NCI-H128 (cell line): ENCODE results near the gene THSD7B.

Experiments used
- DNase-seq: peaks from one replicate; lab custom pipeline; 2025; ENCODE audit not compliant: unreplicated experiment; lab: John Stamatoyannopoulos, UW

THSD7B gene

GRCh38 chr2:137123226-137123625, 357.9 kb downstream of the THSD7B start:
- no peak for DNase-seq

DNA sequence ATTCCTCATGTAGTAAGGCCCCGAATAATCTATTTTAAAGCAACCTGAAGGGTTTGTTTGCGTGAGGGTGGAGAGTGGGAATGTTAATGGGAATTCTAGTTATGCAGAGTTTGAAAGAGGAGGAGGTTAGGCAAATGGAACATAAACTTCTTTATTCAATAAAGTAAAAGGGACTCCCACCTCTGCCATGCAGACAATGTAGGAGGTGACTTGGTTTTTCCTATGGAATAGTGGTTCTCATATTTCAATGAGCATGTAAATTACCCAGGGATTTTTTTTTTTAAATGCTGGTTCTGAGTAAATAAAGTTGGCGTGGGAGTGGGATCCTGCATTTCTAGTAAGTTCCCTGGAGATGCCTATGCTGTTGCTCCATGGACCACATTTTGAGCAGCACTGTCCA, 367.9 kb downstream of the THSD7B start:
- no peak for DNase-seq

GRCh38 chr2:137138263-137138662, 372.9 kb downstream of the THSD7B start:
- no peak for DNase-seq

DNA sequence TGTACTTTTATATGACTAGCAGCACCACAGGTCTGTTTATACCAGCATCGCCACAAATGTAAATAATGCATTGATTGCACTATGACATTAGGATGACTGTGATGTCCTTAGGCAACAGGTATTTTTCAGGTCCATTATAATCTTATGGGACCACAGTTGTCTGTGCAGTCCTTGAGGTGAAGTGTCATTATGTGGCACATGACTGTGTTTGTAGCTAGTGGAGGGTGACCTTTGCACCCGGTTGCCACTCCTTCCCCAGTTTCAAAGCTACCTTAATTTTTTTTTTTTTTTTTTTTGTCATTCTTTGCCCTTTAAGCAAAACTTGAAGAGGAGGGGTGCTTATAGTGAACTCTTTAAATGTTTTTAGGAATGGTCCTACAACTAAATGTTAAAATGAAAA, 386.4 kb downstream of the THSD7B start:
- no peak for DNase-seq

DNA sequence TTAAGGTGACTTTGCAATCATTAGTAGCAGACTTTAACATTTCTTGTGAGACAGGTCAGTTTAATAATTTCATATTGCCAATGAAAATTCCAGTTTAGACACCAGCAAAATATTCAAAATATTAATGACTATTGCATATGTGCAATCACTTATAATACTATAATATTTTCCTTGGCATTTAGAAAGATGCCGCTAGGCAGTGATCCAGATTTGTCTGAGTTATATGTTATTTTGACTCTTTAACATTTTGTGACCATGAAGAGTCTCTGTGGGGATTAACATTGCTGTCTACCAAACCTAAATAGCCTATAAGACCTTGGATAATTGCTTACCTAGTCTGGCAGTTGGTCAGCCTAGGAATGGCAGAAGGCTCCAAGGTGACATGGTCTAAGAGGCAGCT, 389.6 kb downstream of the THSD7B start:
- no peak for DNase-seq

GRCh38 chr2:137155356-137156104, 390.2 kb downstream of the THSD7B start:
- DNase-seq = no peak

DNA sequence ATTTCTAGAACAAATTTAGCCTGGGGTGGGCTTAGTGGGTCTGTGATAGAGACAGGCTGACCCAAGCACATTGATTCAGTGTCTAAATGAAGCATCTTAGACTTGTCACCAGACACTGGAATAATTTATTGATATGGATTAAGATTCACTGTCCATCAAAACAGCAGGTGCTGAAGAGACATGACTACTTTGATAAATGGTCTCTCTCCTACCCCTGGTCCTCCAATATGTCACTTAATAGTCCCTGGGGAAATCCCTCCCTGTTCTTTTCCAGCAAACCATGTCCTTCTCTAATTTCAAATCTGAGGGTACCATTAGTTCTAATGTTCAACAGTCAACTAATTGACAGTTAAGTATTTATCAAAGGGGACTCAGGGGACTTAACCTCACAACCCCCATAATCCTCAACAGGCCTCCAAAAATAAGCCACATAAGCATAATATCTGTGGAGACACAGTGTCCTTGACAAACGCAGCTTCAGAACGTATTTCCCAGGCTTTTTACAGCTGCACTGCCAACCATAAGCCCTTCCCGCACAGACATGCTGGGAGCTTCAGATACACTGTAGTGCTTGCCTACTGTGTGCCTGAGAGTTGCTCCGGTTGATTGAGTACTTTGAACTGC, 391.0 kb downstream of the THSD7B start:
- peak; percentile 73 for DNase-seq

- no peak for DNase-seq
These were observed 392.5 kb downstream of the THSD7B start for GRCh38 chr2:137157851-137158250.

GRCh38 chr2:137161250-137161649, 395.9 kb downstream of the THSD7B start:
- DNase-seq = no peak

GRCh38 chr2:137165968-137166367, 400.6 kb downstream of the THSD7B start:
- DNase-seq = no peak

DNA sequence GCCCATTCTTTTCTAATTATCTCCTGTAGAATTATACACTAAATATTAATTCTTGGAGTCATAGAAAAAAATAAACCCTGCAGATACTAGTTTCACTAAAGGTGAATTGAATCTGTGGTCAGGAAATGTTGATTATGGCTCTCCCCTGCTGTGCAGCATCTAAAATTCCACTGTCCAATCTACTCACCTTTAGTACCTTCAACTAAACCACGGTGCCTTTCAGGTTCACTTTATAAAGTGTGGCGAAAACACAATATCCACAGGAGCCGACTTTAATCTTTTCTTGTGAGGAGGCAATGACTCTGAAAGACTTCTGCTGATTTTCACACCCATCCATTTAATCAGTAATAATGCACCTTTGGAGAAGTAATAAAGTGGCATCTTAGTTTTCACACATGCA, 402.3 kb downstream of the THSD7B start:
- no peak for DNase-seq

DNA sequence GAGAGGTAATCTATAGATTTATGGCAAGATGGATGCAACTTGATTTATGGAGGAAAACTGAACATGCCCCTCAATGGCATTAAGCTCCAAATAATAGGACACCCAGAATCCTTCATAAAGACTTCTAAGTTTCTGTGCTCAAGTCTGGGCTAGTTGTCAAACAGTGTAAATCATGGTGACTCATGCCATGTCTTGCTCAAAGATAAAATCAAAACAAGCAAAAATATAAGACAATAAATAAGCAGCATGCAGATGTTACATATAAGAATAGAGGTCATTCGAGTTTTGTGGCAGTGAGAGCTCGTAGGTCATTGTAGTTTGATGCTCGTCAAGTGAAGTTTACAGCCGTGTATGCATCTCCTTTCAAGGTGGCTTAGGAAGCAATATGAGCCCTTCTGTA, 403.2 kb downstream of the THSD7B start:
- DNase-seq = no peak

GRCh38 chr2:137172162-137172561, 406.8 kb downstream of the THSD7B start:
- DNase-seq = no peak

DNA sequence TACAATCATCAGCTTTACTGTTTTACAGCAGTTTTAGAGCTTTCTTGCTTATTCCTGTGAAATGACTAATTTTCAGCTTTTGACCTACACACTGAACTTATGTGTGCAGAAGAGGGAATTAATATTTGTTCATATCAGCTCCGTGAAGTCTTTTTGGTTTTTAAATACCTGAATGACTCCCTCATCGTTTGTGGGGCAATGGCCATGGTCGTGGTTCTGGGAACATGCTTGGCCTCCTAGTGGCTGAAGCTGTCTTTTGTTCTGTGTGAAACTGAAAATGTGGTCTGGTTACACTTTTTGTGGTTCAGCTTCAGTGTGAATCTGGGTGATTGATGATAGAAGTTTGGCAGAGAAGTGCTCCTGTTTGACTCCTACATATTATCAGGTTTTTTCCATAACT, 408.1 kb downstream of the THSD7B start:
- DNase-seq = no peak

DNA sequence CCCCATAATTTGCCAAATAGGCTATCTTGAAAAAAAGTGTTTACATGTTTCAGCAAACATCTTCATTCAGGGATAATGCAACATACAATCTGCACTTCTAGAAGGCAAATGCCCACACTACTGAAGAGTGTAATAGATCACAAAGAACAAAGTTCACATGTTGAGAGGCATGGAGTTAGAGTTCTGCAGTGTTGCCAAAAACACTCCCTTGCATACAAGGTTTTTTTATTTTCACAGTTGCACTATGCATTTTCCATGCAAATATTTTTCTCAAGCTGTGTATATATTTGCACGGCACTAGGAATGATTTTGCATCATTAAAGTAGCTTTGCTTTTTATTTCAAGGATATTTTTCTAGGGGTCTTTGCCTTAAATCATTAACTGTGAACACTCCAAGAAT, 409.9 kb downstream of the THSD7B start:
- no peak for DNase-seq

GRCh38 chr2:137178951-137179377, 413.6 kb downstream of the THSD7B start:
- DNase-seq = no peak

DNA sequence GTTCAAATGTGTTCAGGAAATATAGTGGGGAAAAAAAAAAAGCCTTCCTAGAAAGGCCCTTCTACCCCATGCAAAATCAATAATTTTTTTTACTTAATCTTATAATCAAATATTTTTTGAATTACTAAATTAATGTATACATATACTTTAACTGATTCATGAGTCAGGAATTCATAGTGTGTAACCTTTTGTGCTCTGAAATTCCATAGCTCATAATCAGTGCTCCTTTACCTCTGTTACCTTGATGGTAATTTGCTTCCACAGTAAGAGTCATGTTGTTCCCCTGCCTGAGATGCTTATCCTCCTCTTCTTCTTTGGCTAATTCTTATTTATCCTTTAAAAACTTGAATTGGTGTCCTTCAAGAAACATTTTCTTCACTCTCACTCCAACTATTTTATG, 414.2 kb downstream of the THSD7B start:
- DNase-seq = no peak

- DNase-seq = no peak
These were observed 414.7 kb downstream of the THSD7B start for GRCh38 chr2:137180012-137180411.

GRCh38 chr2:137181370-137181769, 416.0 kb downstream of the THSD7B start:
- no peak for DNase-seq

DNA sequence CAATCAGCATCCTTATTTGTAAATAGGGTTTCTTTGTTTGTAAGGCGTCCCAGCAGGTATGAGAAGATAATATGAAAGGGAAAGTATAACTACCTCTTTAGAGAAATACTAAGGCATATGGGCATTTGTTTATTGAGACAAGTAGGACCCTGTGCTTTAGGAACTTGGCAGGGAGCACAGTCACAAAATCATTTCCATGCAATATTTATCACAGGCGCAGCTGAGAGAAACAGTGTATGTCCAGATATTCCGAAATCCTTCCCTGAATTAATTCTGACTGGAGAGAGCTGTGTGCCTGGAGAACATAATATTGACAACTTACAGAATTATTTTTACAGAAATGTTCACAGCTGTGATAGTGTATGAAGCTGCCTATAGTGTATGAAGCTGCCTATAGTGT, 416.7 kb downstream of the THSD7B start:
- DNase-seq = no peak

DNA sequence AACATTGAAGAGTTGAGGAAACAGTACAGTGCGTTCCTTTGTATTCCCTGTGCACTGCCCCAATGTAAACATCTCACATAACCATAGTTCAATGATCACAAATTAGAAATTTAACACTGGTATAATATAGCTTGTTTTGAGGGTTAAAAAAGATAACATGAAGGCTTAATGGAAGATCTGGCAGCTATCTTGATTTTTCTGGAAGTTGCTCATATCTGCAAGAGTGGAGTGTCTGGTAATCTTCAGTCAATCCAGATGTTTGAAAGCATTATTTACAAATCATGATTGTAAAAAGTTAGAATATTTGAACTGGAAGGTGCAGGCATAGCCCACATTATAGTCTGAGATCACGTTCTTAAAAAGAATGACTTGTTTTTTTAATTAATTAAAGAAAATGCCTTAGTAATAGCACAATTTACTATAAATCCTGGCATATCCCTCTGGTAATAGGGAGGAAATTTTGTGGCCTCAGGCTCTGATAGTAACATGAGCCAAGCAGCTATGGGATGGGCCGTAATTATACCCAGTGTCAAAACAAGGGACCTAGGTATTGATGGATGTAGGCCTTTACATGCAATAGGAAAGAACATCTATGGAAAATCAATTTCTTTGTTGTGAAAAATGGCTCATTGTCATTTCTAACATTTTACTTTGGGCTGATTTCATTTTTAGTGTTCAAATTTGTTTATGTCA, 418.0 kb downstream of the THSD7B start:
- DNase-seq = no peak

DNA sequence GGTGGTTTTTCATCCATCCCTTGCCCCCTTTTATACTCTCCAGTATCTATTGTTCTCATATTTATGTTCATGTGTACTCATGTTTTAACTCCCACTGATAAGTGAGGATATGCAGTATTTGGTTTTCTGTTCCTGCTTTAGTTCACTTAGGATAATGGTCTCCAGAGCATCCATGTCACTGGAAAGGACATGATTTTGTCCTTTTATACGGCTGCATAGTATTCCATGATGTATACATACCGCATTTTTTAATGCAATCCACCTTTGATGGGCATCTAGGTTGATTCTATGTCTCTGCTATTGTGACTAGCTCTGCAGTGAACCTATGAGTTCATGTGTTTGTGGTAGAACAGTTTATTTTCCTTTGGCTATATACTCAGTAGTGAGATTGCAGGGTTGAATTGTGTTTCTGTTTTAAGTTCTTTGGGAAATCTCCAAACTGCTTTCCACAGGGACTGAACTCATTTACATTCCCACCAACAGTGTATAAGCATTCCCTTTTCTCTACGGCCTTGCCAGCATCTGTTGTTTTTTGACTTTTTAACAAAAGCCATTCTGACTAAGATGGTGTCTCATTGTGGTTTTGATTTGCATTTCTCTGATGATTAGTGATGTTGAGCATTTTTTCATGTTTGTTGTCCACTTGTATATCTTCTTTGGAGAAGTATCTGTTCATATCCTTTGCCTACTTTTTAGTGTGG, 420.2 kb downstream of the THSD7B start:
- DNase-seq = no peak
